Measurements from ENCODE around the gene PGM5. TPM values are rescaled to one million over a fixed set of nuclear protein-coding genes. Genes with fewer than 3 reads are reported as not detected.

Gene PGM5
- total and polyA plus RNA-seq, 2 of the 4 experiments (the other 2 are of a cell fraction) = 8.3 to 14.7 TPM

- H3K36me3 ChIP-seq (ENCODE audit: control insufficient read depth, insufficient read depth, low read length) = no peaks in the 10 kb centered on the region
- no peak overlapping the region for H3K4ac ChIP-seq (ENCODE audit: low read depth, low read length)
- POLR2A ChIA-PET (ENCODE audit: unreplicated experiment) = no interaction called here
- no peaks in the 10 kb centered on the region for H3K9me1 ChIP-seq (ENCODE audit: insufficient read depth, low read length)
- no peak overlapping the region for H3K27ac ChIP-seq (ENCODE audit: insufficient read depth, low read length)
- H4K20me1 ChIP-seq (ENCODE audit: insufficient read depth, low read length) = no peaks in the 10 kb centered on the region
- intact Hi-C loops (cut with micrococcal nuclease) (loop anchor here (5.0 kb wide), 1 partner anchor 92 kb away; no protein-coding TSS in a partner anchor), dilution Hi-C loops (cut with HindIII; ENCODE audit: low sequenced_read_pairs, unreplicated experiment) (no loop called here), in situ Hi-C loops (cut with MboI; ENCODE audit: low sequenced_read_pairs) (no loop called here)
- DNase-seq = no peak
- no peak overlapping the region for H2AK9ac ChIP-seq (replicated peaks; ENCODE audit: low read depth, low read length, poor library complexity)
- no peaks in the 10 kb centered on the region for H3K27me3 ChIP-seq (ENCODE audit: control insufficient read depth, insufficient read depth, low read length)
- BruUV-seq (replicated peaks) = no TSS peak
- peak overlapping the region; percentile 68; the same call in 1 of the 2 replicates for H4K5ac ChIP-seq (ENCODE audit: low read depth, low read length)
- H2BK20ac ChIP-seq (ENCODE audit: low read depth, low read length) = no peak overlapping the region
- H3K4me3 ChIP-seq (ENCODE audit: insufficient read depth, low read depth, low read length) = no peak overlapping the region
- no peak overlapping the region for H3K56ac ChIP-seq (ENCODE audit: extremely low read depth, insufficient read depth, low read length)
- H3K9me3 ChIP-seq (ENCODE audit: control insufficient read depth, insufficient read depth, low read length) = no peaks in the 10 kb centered on the region
- H4K8ac ChIP-seq (ENCODE audit: low read depth in 2 of 2, low read length in 2 of 2) = no peak overlapping the region
- 100% methylated on average over 1 of the region's 13 CpGs; no CpG with 5 or more reads in 1 of the 2 experiments for WGBS, 2 experiments (ENCODE audit: extremely low coverage in 2 of 2, insufficient read length in 1 of 2)
- H4K91ac ChIP-seq (ENCODE audit: insufficient read depth, low read depth, low read length) = no peak overlapping the region
- H2BK120ac ChIP-seq (ENCODE audit: low read depth, low read length) = no peak overlapping the region
- no peak overlapping the region for H2AK5ac ChIP-seq (ENCODE audit: low read depth, low read length)
- H3K18ac ChIP-seq (ENCODE audit: low read depth, low read length) = no peak overlapping the region
- H3K4me1 ChIP-seq (ENCODE audit: control insufficient read depth, insufficient read depth, low read length) = peaks cover 7% of the 10 kb centered on the region; the same call in 1 of the 2 replicates
- H3K23ac ChIP-seq (ENCODE audit: low read depth, low read length) = no peak overlapping the region
- H3K4me2 ChIP-seq (ENCODE audit: low read depth, low read length) = no peak overlapping the region
- ATAC-seq (ENCODE audit: low read depth) = no peak
- H3K79me1 ChIP-seq (ENCODE audit: low read depth in 1 of 2, low read length in 2 of 2) = no peaks in the 10 kb centered on the region
- CTCF ChIA-PET = no interaction called here
- no peak overlapping the region for H2BK5ac ChIP-seq (ENCODE audit: low read depth, low read length, poor library complexity, severe bottlenecking)
- no peak overlapping the region for H3K9ac ChIP-seq (ENCODE audit: low read depth, low read length)
- H2BK15ac ChIP-seq (ENCODE audit: low read depth, low read length) = no peak overlapping the region
- no peak for TF ChIP-seq RCOR1 (IDR thresholded peaks at IDR 0.05; ENCODE audit: insufficient replicate concordance, low read length)
- no peak for TF ChIP-seq NFE2L2 (IDR thresholded peaks at IDR 0.05; ENCODE audit: low read depth, low read length)
- no peak overlapping the region for H2AFZ ChIP-seq (replicated peaks; ENCODE audit: low read length, poor library complexity)
- no peak overlapping the region for H3K14ac ChIP-seq (replicated peaks; ENCODE audit: low read depth, low read length)
Observed at GRCh38 chr9:68454579-68455334, 98.3 kb downstream of the PGM5 start.
